Neural progenitor cell (in vitro differentiated cells): ENCODE results near the gene NFIX. TPM values are rescaled to one million over a fixed set of nuclear protein-coding genes. Genes with fewer than 3 reads are reported as not detected.

Source experiments
- DNase-seq: peaks from one replicate; pipeline ENCODE4 v3.0.0-alpha.2; 2016; ENCODE audit warnings: low spot score
- H2AFZ ChIP-seq: fragments of 200-600 bp; sonication (generic); replicated peaks from 2 replicates; pipeline ENCODE4 v1.6.1; 2016; ENCODE audit warnings: antibody characterized with exemption
- H3F3A ChIP-seq: fragments of 200-600 bp; sonication (generic); 2 replicates; pipeline ENCODE4 v1.6.1; 2016; ENCODE audit warnings: antibody characterized with exemption, low read depth
- H3K27ac ChIP-seq: fragments of 200-600 bp; sonication (generic); 2 replicates; pipeline ENCODE4 v1.5.1; 2016; ENCODE audit warnings: mild to moderate bottlenecking
- H3K27me3 ChIP-seq: fragments of 200-600 bp; sonication (generic); 2 replicates; pipeline ENCODE4 v1.6.1; 2016; ENCODE audit warnings: mild to moderate bottlenecking, moderate library complexity
- H3K36me3 ChIP-seq: fragments of 200-600 bp; sonication (generic); 2 replicates; pipeline ENCODE4 v1.5.1; 2016
- H3K4me1 ChIP-seq: fragments of 200-600 bp; sonication (generic); 2 replicates; pipeline ENCODE4 v1.6.1; 2016; ENCODE audit warnings: mixed run types
- H3K4me2 ChIP-seq: fragments of 200-600 bp; sonication (generic); 2 replicates; pipeline ENCODE4 v1.6.1; 2016
- H3K4me3 ChIP-seq: fragments of 200-600 bp; sonication (generic); 2 replicates; pipeline ENCODE4 v1.5.1; 2016
- H3K79me2 ChIP-seq: fragments of 200-600 bp; sonication (generic); 2 replicates; pipeline ENCODE4 v1.6.1; 2016; ENCODE audit warnings: low read depth
- H3K9ac ChIP-seq: fragments of 200-600 bp; sonication (generic); 2 replicates; pipeline ENCODE4 v1.6.1; 2016
- H3K9me3 ChIP-seq: fragments of 200-600 bp; sonication (generic); 2 replicates; pipeline ENCODE4 v1.5.1; 2016; ENCODE audit warnings: low read depth
- H4K20me1 ChIP-seq: fragments of 200-600 bp; sonication (generic); 2 replicates; pipeline ENCODE4 v1.6.1; 2016; ENCODE audit warnings: low read depth
- H3K27ac Mint-ChIP-seq: 3 replicates; pipeline ENCODE4 v1.8.0; 2021; ENCODE audit warnings: mixed read lengths
- H3K27me3 Mint-ChIP-seq: 2 replicates; pipeline ENCODE4 v1.8.0; 2022; ENCODE audit warnings: low read depth, mild to moderate bottlenecking, inconsistent platforms, moderate library complexity, mixed read lengths; ENCODE audit not compliant: insufficient read depth
- H3K36me3 Mint-ChIP-seq: 3 replicates; pipeline ENCODE4 v1.8.0; 2021; ENCODE audit warnings: mixed read lengths
- H3K4me1 Mint-ChIP-seq: 3 replicates; pipeline ENCODE4 v1.8.0; 2021; ENCODE audit warnings: mixed read lengths
- H3K4me3 Mint-ChIP-seq: 3 replicates; pipeline ENCODE4 v1.8.0; 2021; ENCODE audit warnings: mild to moderate bottlenecking, moderate library complexity, mixed read lengths
- H3K9me3 Mint-ChIP-seq: 3 replicates; pipeline ENCODE4 v1.8.0; 2020; ENCODE audit warnings: mixed read lengths
- EZH2 ChIP-seq: fragments of 200-600 bp; sonication (generic); IDR thresholded peaks from 2 replicates; pipeline ENCODE4 v1.6.1; 2017; ENCODE audit warnings: antibody characterized with exemption, mild to moderate bottlenecking, moderate library complexity
- EZH2phosphoT487 ChIP-seq: fragments of 200-600 bp; sonication (generic); IDR thresholded peaks from 2 replicates; pipeline ENCODE4 v1.6.1; 2017; ENCODE audit warnings: antibody characterized with exemption
- total RNA-seq: library from RNA; depleted of rRNA; stranded (reverse); fragments of >200 nt; gene quantifications from 2 replicates; pipeline ENCODE4 v1.2.3, GENCODE V29; 2015; ENCODE audit warnings: low replicate concordance
- TF ChIP-seq, protein P1 (sequence below): fragments of 200-600 bp; sonication (generic); IDR thresholded peaks from 2 replicates; pipeline ENCODE4 v1.5.1; 2017; ENCODE audit warnings: antibody characterized with exemption, mild to moderate bottlenecking

NFIX gene
- total RNA-seq, 1 donor from 2014 or later: 0.06 TPM

DNA sequence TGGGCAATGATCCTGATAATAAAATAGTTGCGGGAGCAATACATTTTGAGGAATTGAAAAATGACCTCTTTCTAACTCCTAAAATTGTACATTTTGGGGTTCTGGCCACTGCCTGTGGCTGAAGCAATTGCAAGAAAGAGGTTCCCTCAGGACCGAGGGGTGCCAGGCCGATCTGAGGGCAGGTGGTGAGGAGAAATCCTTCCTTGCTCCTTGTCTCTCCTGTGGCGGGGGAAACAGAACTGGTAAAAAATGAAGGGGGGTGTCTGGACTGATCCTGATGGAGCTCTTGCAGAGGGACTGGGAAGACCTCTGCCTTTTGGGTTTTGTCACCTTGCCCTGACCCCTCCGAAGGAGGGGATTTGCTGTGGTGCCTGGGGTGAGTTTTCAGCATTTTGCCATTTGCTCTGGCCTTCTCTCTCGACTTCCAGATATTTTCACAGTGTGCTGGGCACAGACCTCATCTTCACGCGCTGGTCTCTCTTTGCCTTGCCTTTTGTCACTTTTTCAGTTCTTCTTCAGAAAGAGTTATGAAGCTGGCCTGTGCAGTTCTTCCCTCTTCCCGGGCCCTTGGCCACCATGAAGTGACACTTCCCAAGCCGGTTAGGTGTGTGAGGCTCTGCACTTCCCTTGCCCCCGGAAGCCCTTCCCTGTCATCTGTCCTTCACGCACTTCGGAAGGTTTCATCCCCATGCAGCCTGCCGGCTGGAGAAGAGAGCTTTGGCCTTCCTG, 22.2 kb downstream of the NFIX start:
- no peak overlapping the region for H3K27ac ChIP-seq

DNA sequence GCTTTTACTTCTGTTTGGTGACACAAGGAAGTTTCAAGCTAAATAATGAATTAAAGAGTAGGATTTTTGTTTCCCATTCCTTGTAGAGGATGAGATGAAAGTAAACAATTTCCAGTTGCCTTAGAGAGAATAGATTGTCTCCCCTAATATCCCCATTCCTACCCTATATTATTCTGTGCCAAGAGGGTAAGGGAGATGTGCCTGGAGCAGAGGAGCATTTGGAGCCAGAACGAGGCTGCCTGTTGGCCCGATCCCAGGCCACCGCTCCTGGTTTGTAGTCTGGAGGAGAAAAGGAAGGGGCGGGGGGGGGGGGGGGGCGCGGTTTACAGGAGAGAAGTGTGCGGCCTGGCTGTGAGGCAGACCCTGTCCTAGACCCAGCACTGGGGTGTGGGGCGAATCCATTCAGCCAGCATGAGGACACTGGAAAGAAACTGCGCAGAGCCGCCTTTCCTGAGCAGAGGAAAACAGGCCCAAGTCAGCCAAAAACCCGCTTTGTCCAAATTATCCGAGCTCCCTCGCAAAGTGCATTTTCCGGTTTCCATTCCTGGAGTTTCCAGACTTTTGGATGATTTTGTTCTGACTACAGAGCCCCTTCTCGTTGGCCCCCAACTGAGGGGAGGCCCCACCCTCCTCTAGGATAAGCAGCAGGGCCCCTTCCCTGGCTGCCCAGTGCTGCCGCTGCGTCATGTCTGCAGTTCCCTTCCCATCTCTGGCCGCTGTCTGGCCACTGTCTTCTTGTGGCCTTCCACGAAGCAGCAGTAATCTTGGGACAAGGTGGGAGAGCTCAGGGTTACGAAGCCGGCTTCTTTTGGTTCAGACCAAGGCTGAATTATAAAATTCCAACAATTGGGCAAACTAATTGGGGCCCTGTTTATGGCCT, 23.0 kb downstream of the NFIX start:
- peaks cover 74% of the 10 kb centered on the region for H3F3A ChIP-seq
- peak; percentile 64 for DNase-seq
- no peak overlapping the region for H3K4me3 ChIP-seq
- H3K36me3 ChIP-seq: no peaks in the 10 kb centered on the region
- Mint-ChIP-seq H3K27me3 (peaks cover 97% of the 10 kb centered on the region), H3K27ac (no peak overlapping the region), H3K9me3 (no peaks in the 10 kb centered on the region), H3K36me3 (no peaks in the 10 kb centered on the region), H3K4me1 (peaks cover 23% of the 10 kb centered on the region), H3K4me3 (no peak overlapping the region)
- peaks cover 100% of the 10 kb centered on the region for H4K20me1 ChIP-seq
- H3K27me3 ChIP-seq: peaks cover 100% of the 10 kb centered on the region
- TF ChIP-seq, protein P1, sequence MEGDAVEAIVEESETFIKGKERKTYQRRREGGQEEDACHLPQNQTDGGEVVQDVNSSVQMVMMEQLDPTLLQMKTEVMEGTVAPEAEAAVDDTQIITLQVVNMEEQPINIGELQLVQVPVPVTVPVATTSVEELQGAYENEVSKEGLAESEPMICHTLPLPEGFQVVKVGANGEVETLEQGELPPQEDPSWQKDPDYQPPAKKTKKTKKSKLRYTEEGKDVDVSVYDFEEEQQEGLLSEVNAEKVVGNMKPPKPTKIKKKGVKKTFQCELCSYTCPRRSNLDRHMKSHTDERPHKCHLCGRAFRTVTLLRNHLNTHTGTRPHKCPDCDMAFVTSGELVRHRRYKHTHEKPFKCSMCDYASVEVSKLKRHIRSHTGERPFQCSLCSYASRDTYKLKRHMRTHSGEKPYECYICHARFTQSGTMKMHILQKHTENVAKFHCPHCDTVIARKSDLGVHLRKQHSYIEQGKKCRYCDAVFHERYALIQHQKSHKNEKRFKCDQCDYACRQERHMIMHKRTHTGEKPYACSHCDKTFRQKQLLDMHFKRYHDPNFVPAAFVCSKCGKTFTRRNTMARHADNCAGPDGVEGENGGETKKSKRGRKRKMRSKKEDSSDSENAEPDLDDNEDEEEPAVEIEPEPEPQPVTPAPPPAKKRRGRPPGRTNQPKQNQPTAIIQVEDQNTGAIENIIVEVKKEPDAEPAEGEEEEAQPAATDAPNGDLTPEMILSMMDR: no peak
- TF ChIP-seq EZH2phosphoT487 (peak; percentile 93), EZH2 (peak; percentile 93)
- no peak overlapping the region for H3K9ac ChIP-seq
- H3K4me1 ChIP-seq: peaks cover 31% of the 10 kb centered on the region
- H3K9me3 ChIP-seq: no peaks in the 10 kb centered on the region
- peak overlapping the region; percentile 48 for H3K4me2 ChIP-seq
- H3K79me2 ChIP-seq: no peaks in the 10 kb centered on the region
- H3K27ac ChIP-seq: no peak overlapping the region
- no peak overlapping the region for H2AFZ ChIP-seq

More for the DNA sequence above, 22.2 kb downstream of the NFIX start:
- Histone ChIP-seq H2AFZ (no peak overlapping the region), H3K9ac (no peak overlapping the region), H3K79me2 (no peaks in the 10 kb centered on the region), H3K36me3 (no peaks in the 10 kb centered on the region), H3F3A (peaks cover 66% of the 10 kb centered on the region), H3K4me2 (no peak overlapping the region), H3K4me3 (no peak overlapping the region), H3K4me1 (peaks cover 24% of the 10 kb centered on the region), H3K27me3 (peaks cover 100% of the 10 kb centered on the region), H3K9me3 (no peaks in the 10 kb centered on the region), H4K20me1 (peaks cover 100% of the 10 kb centered on the region)
- Mint-ChIP-seq H3K9me3 (no peaks in the 10 kb centered on the region), H3K4me1 (peaks cover 23% of the 10 kb centered on the region), H3K27me3 (peaks cover 97% of the 10 kb centered on the region), H3K4me3 (no peak overlapping the region), H3K36me3 (no peaks in the 10 kb centered on the region), H3K27ac (no peak overlapping the region)
- TF ChIP-seq EZH2phosphoT487 (peak; percentile 50), EZH2 (peak; percentile 79)
- TF ChIP-seq, protein P1: no peak
- no peak for DNase-seq

DNA sequence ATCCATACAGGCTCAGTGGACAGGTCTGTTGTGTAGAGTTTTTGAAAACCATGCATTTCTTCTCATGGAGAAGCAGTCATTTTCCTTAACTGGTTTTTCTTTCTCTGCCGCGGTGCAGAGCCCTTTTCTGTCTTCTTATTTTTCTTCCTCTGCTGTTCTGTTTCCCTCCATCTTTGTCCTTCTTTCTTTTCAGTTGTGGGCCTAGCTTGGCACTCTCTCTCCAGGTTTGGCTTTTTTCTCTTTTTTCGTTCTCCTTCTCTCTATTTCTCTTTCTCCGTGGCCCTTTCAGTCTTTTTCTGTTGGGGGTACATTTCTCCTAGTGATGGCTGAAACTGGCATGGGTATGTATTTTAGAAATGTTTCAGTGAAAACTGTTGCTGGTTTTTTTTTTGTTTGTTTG, 24.1 kb downstream of the NFIX start:
- no peak overlapping the region for H3K4me3 Mint-ChIP-seq
- peaks cover 38% of the 10 kb centered on the region for H3K4me1 ChIP-seq
- peaks cover 96% of the 10 kb centered on the region for H3K27me3 Mint-ChIP-seq
- no peaks in the 10 kb centered on the region for H3K9me3 Mint-ChIP-seq
- H3K36me3 ChIP-seq: no peaks in the 10 kb centered on the region
- peaks cover 22% of the 10 kb centered on the region for H3K4me1 Mint-ChIP-seq
- no peak overlapping the region for H3K27ac ChIP-seq
- no peaks in the 10 kb centered on the region for H3K36me3 Mint-ChIP-seq
- H3K4me2 ChIP-seq: no peak overlapping the region
- peaks cover 100% of the 10 kb centered on the region for H3K27me3 ChIP-seq
- no peak overlapping the region for H3K9ac ChIP-seq
- H2AFZ ChIP-seq: no peak overlapping the region
- TF ChIP-seq, protein P1: no peak
- TF ChIP-seq EZH2 (no peak), EZH2phosphoT487 (no peak)
- H3K79me2 ChIP-seq: no peaks in the 10 kb centered on the region
- peaks cover 100% of the 10 kb centered on the region for H4K20me1 ChIP-seq
- no peak for DNase-seq
- no peaks in the 10 kb centered on the region for H3K9me3 ChIP-seq
- no peak overlapping the region for H3K4me3 ChIP-seq
- no peak overlapping the region for H3K27ac Mint-ChIP-seq
- H3F3A ChIP-seq: peaks cover 82% of the 10 kb centered on the region
